Calu3 (cell line): ENCODE measurements around the gene KLHL20. TPM values are rescaled to one million over a fixed set of nuclear protein-coding genes. Genes with fewer than 3 reads are reported as not detected.
A peak's percentile ranks its signal among the peaks of the same experiment; 100 is the strongest.

Source experiments
- BruUV-seq: library from RNA; stranded (reverse); fragments of 400-500 nt; replicated peaks from 2 replicates; lab custom pipeline; 2021; lab: Mats Ljungman, UMichigan
- CTCF ChIA-PET: fragments of 300-600 bp; sonication (Branson Sonifier 250); formaldehyde crosslinking; loops from one replicate; lab custom pipeline; 2022; ENCODE audit warnings: antibody characterized with exemption; lab: Charles Lee
- DNase-seq: peaks from one replicate; pipeline ENCODE4 v3.0.0; 2022
- H3K27ac Mint-ChIP-seq: one replicate; pipeline ENCODE4 v1.8.0; 2022; ENCODE audit warnings: mixed read lengths; ENCODE audit not compliant: unreplicated experiment
- H3K27me3 Mint-ChIP-seq: one replicate; pipeline ENCODE4 v1.8.0; 2022; ENCODE audit warnings: mixed read lengths; ENCODE audit not compliant: unreplicated experiment
- H3K36me3 Mint-ChIP-seq: one replicate; pipeline ENCODE4 v1.8.0; 2022; ENCODE audit warnings: mild to moderate bottlenecking, moderate library complexity, mixed read lengths; ENCODE audit not compliant: insufficient read depth, unreplicated experiment
- H3K4me1 Mint-ChIP-seq: one replicate; pipeline ENCODE4 v1.8.0; 2022; ENCODE audit warnings: mild to moderate bottlenecking, low read depth, mixed read lengths; ENCODE audit not compliant: unreplicated experiment
- H3K4me3 Mint-ChIP-seq: one replicate; pipeline ENCODE4 v1.8.0; 2022; ENCODE audit warnings: mild to moderate bottlenecking, low read depth, moderate library complexity, mixed read lengths; ENCODE audit not compliant: unreplicated experiment
- H3K9me3 Mint-ChIP-seq: one replicate; pipeline ENCODE4 v1.8.0; 2022; ENCODE audit warnings: low read depth, mixed read lengths; ENCODE audit not compliant: unreplicated experiment
- CTCF ChIP-seq: fragments of 200-600 bp; IDR thresholded peaks from one replicate; pipeline ENCODE4 v1.8.0; 2022; ENCODE audit warnings: antibody characterized with exemption; ENCODE audit not compliant: unreplicated experiment
- intact Hi-C: fragments of 100-400 bp; cut with micrococcal nuclease; formaldehyde crosslinking; loops from one replicate; pipeline ENCODE4 v1.10.0; 2022; ENCODE audit not compliant: unreplicated experiment
- total RNA-seq: library from RNA; stranded (reverse); gene quantifications from 2 replicates; pipeline ENCODE4 v1.2.3, GENCODE V29; 2022

Gene KLHL20
- total RNA-seq, 1 experiment from 2014 or later: 22.2 TPM

- H3K4me3 Mint-ChIP-seq: no peak overlapping the region
- H3K4me1 Mint-ChIP-seq: no peaks in the 10 kb centered on the region
- no TSS peak for BruUV-seq
- no peak overlapping the region for H3K27ac Mint-ChIP-seq
- DNase-seq: no peak
- CTCF ChIA-PET: interaction anchor here (0.6 kb wide), 1 partner anchor 109 kb away, joined by 5 read pairs; no protein-coding TSS in a partner anchor
- H3K27me3 Mint-ChIP-seq: peaks cover 31% of the 10 kb centered on the region
- no peaks in the 10 kb centered on the region for H3K36me3 Mint-ChIP-seq
- no peak for TF ChIP-seq CTCF
- no peaks in the 10 kb centered on the region for H3K9me3 Mint-ChIP-seq
- intact Hi-C loops: no loop called here
Observed at GRCh38 chr1:173702736-173703135, 12.0 kb upstream of the KLHL20 start.

- peaks cover 23% of the 10 kb centered on the region for H3K27me3 Mint-ChIP-seq
- no TSS peak for BruUV-seq
- no peaks in the 10 kb centered on the region for H3K4me1 Mint-ChIP-seq
- no peak overlapping the region for H3K27ac Mint-ChIP-seq
- CTCF ChIA-PET: interaction anchor here (0.7 kb wide), 1 partner anchor 128 kb away, joined by 3 read pairs; no protein-coding TSS in a partner anchor
- no peak overlapping the region for H3K4me3 Mint-ChIP-seq
- intact Hi-C loops: no loop called here
- no peak for DNase-seq
- no peaks in the 10 kb centered on the region for H3K36me3 Mint-ChIP-seq
- no peak for TF ChIP-seq CTCF
- no peaks in the 10 kb centered on the region for H3K9me3 Mint-ChIP-seq
Observed at GRCh38 chr1:173705117-173705516, 9.7 kb upstream of the KLHL20 start.

GRCh38 chr1:173708787-173709186, 6.0 kb upstream of the KLHL20 start:
- DNase-seq: no peak

GRCh38 chr1:173714441-173714758, 381 bp upstream of the KLHL20 start:
- Mint-ChIP-seq H3K27me3 (peaks cover 26% of the 10 kb centered on the region), H3K4me1 (peaks cover 9% of the 10 kb centered on the region), H3K27ac (peak overlapping the region; percentile 87), H3K36me3 (peaks cover 14% of the 10 kb centered on the region), H3K4me3 (peak overlapping the region; percentile 92), H3K9me3 (no peaks in the 10 kb centered on the region)
- DNase-seq: no peak
- TSS peak; percentile 74 for BruUV-seq
- intact Hi-C loops: loop anchor here (2.0 to 10.0 kb wide), 3 partner anchors 210 to 284 kb away; partner anchors contain the start of gene PRDX6
- TF ChIP-seq CTCF: no peak
- CTCF ChIA-PET: interaction anchor here (1.0 to 1.4 kb wide), 7 partner anchors 25 to 283 kb away, joined by 3 to 5 read pairs (median 3); partner anchors contain the start of gene DARS2

More at GRCh38 chr1:173708787-173709186, 6.0 kb upstream of the KLHL20 start:
- CTCF ChIA-PET: no interaction called here
- H3K27me3 Mint-ChIP-seq: peaks cover 33% of the 10 kb centered on the region
- no TSS peak for BruUV-seq
- no peaks in the 10 kb centered on the region for H3K4me1 Mint-ChIP-seq
- intact Hi-C loops: no loop called here
- no peaks in the 10 kb centered on the region for H3K36me3 Mint-ChIP-seq
- no peak overlapping the region for H3K27ac Mint-ChIP-seq
- no peak for TF ChIP-seq CTCF
- H3K9me3 Mint-ChIP-seq: no peaks in the 10 kb centered on the region
- H3K4me3 Mint-ChIP-seq: no peak overlapping the region
